Measurements from ENCODE around the gene SLC38A10.

DNA sequence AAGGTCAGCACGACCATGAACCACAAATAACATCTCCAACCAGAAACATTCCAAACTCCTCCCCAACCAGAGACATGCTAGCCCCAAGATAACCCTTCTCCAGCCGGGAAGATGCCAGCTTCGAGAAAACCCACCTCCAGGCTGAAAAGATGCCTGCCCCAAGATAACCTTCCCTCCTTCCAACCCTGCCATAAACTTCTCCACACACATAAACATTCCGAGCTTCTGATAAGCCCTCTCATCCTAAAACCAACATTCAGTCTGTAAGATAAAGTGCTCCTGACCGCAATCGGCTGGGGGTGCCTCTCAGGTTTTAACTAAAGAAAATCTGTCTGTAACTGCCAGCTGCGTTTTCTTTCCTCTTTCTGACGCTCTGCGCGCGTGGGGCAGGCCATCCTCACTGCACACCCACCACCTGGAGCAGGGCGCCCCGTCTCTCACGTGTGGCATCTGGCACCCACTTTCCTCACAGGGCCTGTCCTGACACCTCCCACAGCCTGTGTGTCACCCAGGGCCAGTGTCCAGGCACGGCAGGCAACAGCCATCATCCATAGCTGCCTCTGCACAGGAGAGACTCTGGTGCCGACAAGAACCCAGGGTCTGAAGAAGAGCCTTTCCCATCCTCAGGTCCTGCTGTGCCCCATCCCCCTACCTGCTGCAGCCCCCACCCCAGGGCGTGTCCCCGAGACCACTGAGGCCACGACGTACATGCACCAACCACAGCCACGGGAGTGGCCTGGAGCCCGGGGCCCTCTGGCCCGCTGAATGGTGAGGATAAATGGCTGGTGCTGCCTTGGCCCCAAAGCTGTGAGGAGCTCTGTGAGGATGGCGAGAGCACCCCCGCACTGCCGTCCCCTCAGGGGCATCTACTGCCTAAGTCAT is 59.9 kb downstream of the SLC38A10 start:
- TF ChIP-seq, protein P1, sequence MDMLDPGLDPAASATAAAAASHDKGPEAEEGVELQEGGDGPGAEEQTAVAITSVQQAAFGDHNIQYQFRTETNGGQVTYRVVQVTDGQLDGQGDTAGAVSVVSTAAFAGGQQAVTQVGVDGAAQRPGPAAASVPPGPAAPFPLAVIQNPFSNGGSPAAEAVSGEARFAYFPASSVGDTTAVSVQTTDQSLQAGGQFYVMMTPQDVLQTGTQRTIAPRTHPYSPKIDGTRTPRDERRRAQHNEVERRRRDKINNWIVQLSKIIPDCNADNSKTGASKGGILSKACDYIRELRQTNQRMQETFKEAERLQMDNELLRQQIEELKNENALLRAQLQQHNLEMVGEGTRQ (IDR thresholded peaks at IDR 0.05; ENCODE audit: low read depth, low read length): no peak
- TF ChIP-seq, protein P2, sequence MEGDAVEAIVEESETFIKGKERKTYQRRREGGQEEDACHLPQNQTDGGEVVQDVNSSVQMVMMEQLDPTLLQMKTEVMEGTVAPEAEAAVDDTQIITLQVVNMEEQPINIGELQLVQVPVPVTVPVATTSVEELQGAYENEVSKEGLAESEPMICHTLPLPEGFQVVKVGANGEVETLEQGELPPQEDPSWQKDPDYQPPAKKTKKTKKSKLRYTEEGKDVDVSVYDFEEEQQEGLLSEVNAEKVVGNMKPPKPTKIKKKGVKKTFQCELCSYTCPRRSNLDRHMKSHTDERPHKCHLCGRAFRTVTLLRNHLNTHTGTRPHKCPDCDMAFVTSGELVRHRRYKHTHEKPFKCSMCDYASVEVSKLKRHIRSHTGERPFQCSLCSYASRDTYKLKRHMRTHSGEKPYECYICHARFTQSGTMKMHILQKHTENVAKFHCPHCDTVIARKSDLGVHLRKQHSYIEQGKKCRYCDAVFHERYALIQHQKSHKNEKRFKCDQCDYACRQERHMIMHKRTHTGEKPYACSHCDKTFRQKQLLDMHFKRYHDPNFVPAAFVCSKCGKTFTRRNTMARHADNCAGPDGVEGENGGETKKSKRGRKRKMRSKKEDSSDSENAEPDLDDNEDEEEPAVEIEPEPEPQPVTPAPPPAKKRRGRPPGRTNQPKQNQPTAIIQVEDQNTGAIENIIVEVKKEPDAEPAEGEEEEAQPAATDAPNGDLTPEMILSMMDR (conservative IDR thresholded peaks at IDR 0.05; ENCODE audit: low read depth, low read length): no peak
- TF ChIP-seq POLR2A (IDR thresholded peaks at IDR 0.05; ENCODE audit: low read depth, low read length) (no peak), RFX5 (IDR thresholded peaks at IDR 0.05; ENCODE audit: low read depth, low read length) (no peak), CEBPB (IDR thresholded peaks at IDR 0.05; ENCODE audit: low read depth, low read length) (no peak), SMC3 (IDR thresholded peaks at IDR 0.05; ENCODE audit: low read depth, low read length) (no peak), RCOR1 (IDR thresholded peaks at IDR 0.05; ENCODE audit: insufficient replicate concordance, low read length) (no peak), MAFK (IDR thresholded peaks at IDR 0.05; ENCODE audit: low read depth, low read length) (no peak)
- TF ChIP-seq, protein P3, sequence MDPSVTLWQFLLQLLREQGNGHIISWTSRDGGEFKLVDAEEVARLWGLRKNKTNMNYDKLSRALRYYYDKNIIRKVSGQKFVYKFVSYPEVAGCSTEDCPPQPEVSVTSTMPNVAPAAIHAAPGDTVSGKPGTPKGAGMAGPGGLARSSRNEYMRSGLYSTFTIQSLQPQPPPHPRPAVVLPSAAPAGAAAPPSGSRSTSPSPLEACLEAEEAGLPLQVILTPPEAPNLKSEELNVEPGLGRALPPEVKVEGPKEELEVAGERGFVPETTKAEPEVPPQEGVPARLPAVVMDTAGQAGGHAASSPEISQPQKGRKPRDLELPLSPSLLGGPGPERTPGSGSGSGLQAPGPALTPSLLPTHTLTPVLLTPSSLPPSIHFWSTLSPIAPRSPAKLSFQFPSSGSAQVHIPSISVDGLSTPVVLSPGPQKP (IDR thresholded peaks at IDR 0.05; ENCODE audit: borderline replicate concordance, low read depth, low read length): no peak

Data from IMR-90 (cell line).